GM23338 (cell line): ENCODE results near the gene KNL1. TPM values are rescaled to one million over a fixed set of nuclear protein-coding genes. Genes with fewer than 3 reads are reported as not detected.

Experiments used
- ATAC-seq: fragments of 200-7000 bp; cut with Tn5 transposase; 3 replicates; pipeline ENCODE4 v1.9.1; 2020
- DNase-seq: peaks from one replicate; pipeline ENCODE4 v3.0.0-alpha.2; 2015; ENCODE audit warnings: low spot score
- H2AFZ ChIP-seq: fragments of 200-600 bp; sonication (generic); 2 replicates; pipeline ENCODE4 v1.8.0; 2016; ENCODE audit warnings: antibody characterized with exemption, mild to moderate bottlenecking, moderate library complexity
- H3F3A ChIP-seq: fragments of 200-600 bp; sonication (generic); replicated peaks from 2 replicates; pipeline ENCODE4 v1.8.0; 2017; ENCODE audit warnings: antibody characterized with exemption, mixed run types, low read depth
- H3K27ac ChIP-seq: fragments of 200-600 bp; sonication (generic); 2 replicates; pipeline ENCODE4 v1.6.1; 2016; ENCODE audit warnings: low read depth
- H3K27me3 ChIP-seq: fragments of 200-600 bp; sonication (generic); 2 replicates; pipeline ENCODE4 v1.8.0; 2016; ENCODE audit warnings: mild to moderate bottlenecking, mixed run types, moderate library complexity; ENCODE audit not compliant: insufficient read depth
- H3K36me3 ChIP-seq: fragments of 200-600 bp; sonication (generic); 2 replicates; pipeline ENCODE4 v1.8.0; 2016; ENCODE audit warnings: mild to moderate bottlenecking; ENCODE audit not compliant: insufficient read depth
- H3K4me1 ChIP-seq: fragments of 200-600 bp; sonication (generic); 2 replicates; pipeline ENCODE4 v1.8.0; 2016; ENCODE audit warnings: mild to moderate bottlenecking, moderate library complexity; ENCODE audit not compliant: insufficient read depth
- H3K4me2 ChIP-seq: fragments of 200-600 bp; sonication (generic); 2 replicates; pipeline ENCODE4 v1.7.1; 2017; ENCODE audit warnings: mixed run types
- H3K4me3 ChIP-seq: fragments of 200-600 bp; sonication (generic); 2 replicates; pipeline ENCODE4 v1.6.1; 2016; ENCODE audit warnings: mixed run types
- H3K79me2 ChIP-seq: fragments of 200-600 bp; sonication (generic); replicated peaks from 2 replicates; pipeline ENCODE4 v1.8.0; 2017; ENCODE audit warnings: mild to moderate bottlenecking; ENCODE audit not compliant: insufficient read depth
- H3K9me2 ChIP-seq: fragments of 200-600 bp; sonication (generic); 2 replicates; pipeline ENCODE4 v1.8.0; 2017; ENCODE audit not compliant: insufficient read depth
- H4K20me1 ChIP-seq: fragments of 200-600 bp; sonication (generic); replicated peaks from 2 replicates; pipeline ENCODE4 v1.8.0; 2017; ENCODE audit warnings: mild to moderate bottlenecking; ENCODE audit not compliant: insufficient read depth
- H3K27ac Mint-ChIP-seq: 2 replicates; pipeline ENCODE4 v1.8.0; 2020; ENCODE audit warnings: inconsistent platforms, mild to moderate bottlenecking, moderate library complexity, mixed read lengths
- H3K27me3 Mint-ChIP-seq: 3 replicates; pipeline ENCODE4 v1.8.0; 2022; ENCODE audit warnings: low read depth, mild to moderate bottlenecking, moderate library complexity, mixed read lengths, inconsistent platforms; ENCODE audit not compliant: insufficient read depth, poor library complexity
- H3K36me3 Mint-ChIP-seq: 3 replicates; pipeline ENCODE4 v1.8.0; 2021; ENCODE audit warnings: low read depth, mild to moderate bottlenecking, inconsistent platforms, moderate library complexity, mixed read lengths
- H3K4me1 Mint-ChIP-seq: 3 replicates; pipeline ENCODE4 v1.8.0; 2020; ENCODE audit warnings: mild to moderate bottlenecking, inconsistent platforms, mixed read lengths
- H3K4me3 Mint-ChIP-seq: 3 replicates; pipeline ENCODE4 v1.8.0; 2021; ENCODE audit warnings: moderate library complexity, mild to moderate bottlenecking, inconsistent platforms, mixed read lengths
- H3K9me3 Mint-ChIP-seq: 3 replicates; pipeline ENCODE4 v1.8.0; 2020; ENCODE audit warnings: moderate library complexity, mild to moderate bottlenecking, inconsistent platforms, mixed read lengths
- CREB1 ChIP-seq: fragments of 250-450 bp; sonication (Bioruptor Pico); IDR thresholded peaks from 2 replicates; pipeline ENCODE4 v1.5.0; 2020; ENCODE audit warnings: low read depth, mild to moderate bottlenecking, moderate library complexity
- CTCF ChIP-seq, 2 experiments: fragments of 200-600 bp in 1 of 2; sonication (generic) in 1 of 2; conservative IDR thresholded peaks; 2 replicates each; pipeline versions ENCODE4 v1.5.1 to v1.6.1; 2016 to 2017; ENCODE audit warnings: antibody characterized with exemption in 2 of 2, low read depth in 2 of 2, mild to moderate bottlenecking in 2 of 2, moderate library complexity in 1 of 2
- ETS1 ChIP-seq: IDR thresholded peaks from 2 replicates; pipeline ENCODE4 v1.6.1; 2016; ENCODE audit warnings: antibody characterized with exemption
- EZH2 ChIP-seq: fragments of 200-600 bp; sonication (generic); IDR thresholded peaks from one replicate; pipeline ENCODE4 v1.8.0; 2017; ENCODE audit warnings: antibody characterized with exemption, mild to moderate bottlenecking, low read depth; ENCODE audit not compliant: unreplicated experiment
- EZH2phosphoT487 ChIP-seq: fragments of 200-600 bp; sonication (generic); IDR thresholded peaks from one replicate; pipeline ENCODE4 v1.8.1; 2018; ENCODE audit warnings: antibody characterized with exemption; ENCODE audit not compliant: unreplicated experiment
- JUNB ChIP-seq: IDR thresholded peaks from one replicate; pipeline ENCODE4 v1.6.1; 2016; ENCODE audit warnings: antibody characterized with exemption; ENCODE audit not compliant: unreplicated experiment
- NANOG ChIP-seq: IDR thresholded peaks from 2 replicates; pipeline ENCODE4 v1.6.1; 2016; ENCODE audit warnings: antibody characterized with exemption, borderline replicate concordance
- POLR2AphosphoS5 ChIP-seq: IDR thresholded peaks from 2 replicates; pipeline ENCODE4 v1.6.1; 2016; ENCODE audit warnings: antibody characterized with exemption, low read depth
- REST ChIP-seq: IDR thresholded peaks from one replicate; pipeline ENCODE4 v1.6.1; 2018; ENCODE audit warnings: antibody characterized with exemption; ENCODE audit not compliant: unreplicated experiment
- STAT1 ChIP-seq: IDR thresholded peaks from one replicate; pipeline ENCODE4 v1.6.1; 2016; ENCODE audit warnings: antibody characterized with exemption; ENCODE audit not compliant: unreplicated experiment
- ZNF114 ChIP-seq: fragments of 250-450 bp; sonication (Bioruptor Pico); IDR thresholded peaks from 2 replicates; pipeline ENCODE4 v1.5.0; 2020; ENCODE audit warnings: mild to moderate bottlenecking, moderate library complexity
- ZNF331 ChIP-seq: fragments of 250-450 bp; sonication (Bioruptor Pico); IDR thresholded peaks from 2 replicates; pipeline ENCODE4 v1.5.0; 2020; ENCODE audit warnings: low read depth, mild to moderate bottlenecking, moderate library complexity
- ZNF462 ChIP-seq: fragments of 250-450 bp; sonication (Bioruptor Pico); IDR thresholded peaks from 2 replicates; pipeline ENCODE4 v1.5.0; 2020; ENCODE audit warnings: mild to moderate bottlenecking, moderate library complexity
- polyA plus RNA-seq: library from polyadenylated mRNA; unstranded; fragments of >200 nt; fragmentation: Nextera tagmentation; extraction: Ambion mirVana; gene quantifications from 2 replicates; pipeline ENCODE4 v1.2.1, GENCODE V29; 2016
- total RNA-seq: library from RNA; depleted of rRNA; stranded (reverse); fragments of >200 nt; shearing (Covaris generic); gene quantifications from 2 replicates; pipeline ENCODE4 v1.2.3, GENCODE V29; 2014

The KNL1 gene
- total and polyA plus RNA-seq, 2 experiments from 2014 or later = 16.7 to 43.2 TPM

- Mint-ChIP-seq H3K27ac (no peak overlapping the region), H3K4me1 (peaks cover 21% of the 10 kb centered on the region)
- ATAC-seq = no peak
Measured at GRCh38 chr15:40688932-40689799, 95.1 kb downstream of the KNL1 start.

More at GRCh38 chr15:40688932-40689799, 95.1 kb downstream of the KNL1 start:
- Histone ChIP-seq H3K4me1 (peaks cover 4% of the 10 kb centered on the region; the same call in 1 of the 2 replicates), H3F3A (peaks cover 2% of the 10 kb centered on the region), H3K27ac (no peak overlapping the region), H3K36me3 (no peaks in the 10 kb centered on the region; the same call in 1 of the 2 replicates), H3K27me3 (no peaks in the 10 kb centered on the region), H4K20me1 (no peaks in the 10 kb centered on the region), H3K4me2 (no peak overlapping the region), H3K9me2 (no peaks in the 10 kb centered on the region), H2AFZ (no peak overlapping the region), H3K79me2 (no peaks in the 10 kb centered on the region; the same call in 1 of the 2 replicates), H3K4me3 (no peak overlapping the region)
- TF ChIP-seq ZNF114 = no peak
- TF ChIP-seq ZNF331 (CRISPR knock-in tag) = no peak
- no peak for TF ChIP-seq REST
- TF ChIP-seq JUNB = no peak
- no peak for TF ChIP-seq ETS1
- no peak for TF ChIP-seq EZH2phosphoT487
- no peak for TF ChIP-seq POLR2AphosphoS5
- no peak for TF ChIP-seq NANOG
- TF ChIP-seq STAT1 = no peak
- no peak for TF ChIP-seq CREB1 (CRISPR knock-in tag)
- TF ChIP-seq ZNF462 (CRISPR knock-in tag) = no peak
- no peak for TF ChIP-seq CTCF (conservative IDR thresholded peaks at IDR 0.05; ENCODE audit: low read depth in 2 of 2)
- TF ChIP-seq EZH2 = no peak
- no peak overlapping the region for H3K4me3 Mint-ChIP-seq
- peaks cover 18% of the 10 kb centered on the region for H3K9me3 Mint-ChIP-seq
- DNase-seq = no peak
- H3K36me3 Mint-ChIP-seq = peaks cover 21% of the 10 kb centered on the region
- peaks cover 7% of the 10 kb centered on the region for H3K27me3 Mint-ChIP-seq
